ENCODE measurements around the gene PRRT2. TPM values are rescaled to one million over a fixed set of nuclear protein-coding genes. Genes with fewer than 3 reads are reported as not detected.
"Not testable (repeated sequence)": the region's sequence is repeated elsewhere in the genome, so short reads cannot be mapped to it uniquely, and the experiment has no call there.

The PRRT2 gene
- total RNA-seq, result 1 to 10 TPM; 2.0 to 3.4 TPM
- total RNA-seq, result 1.3 to 1.7 reads per million in 2 donors

DNA sequence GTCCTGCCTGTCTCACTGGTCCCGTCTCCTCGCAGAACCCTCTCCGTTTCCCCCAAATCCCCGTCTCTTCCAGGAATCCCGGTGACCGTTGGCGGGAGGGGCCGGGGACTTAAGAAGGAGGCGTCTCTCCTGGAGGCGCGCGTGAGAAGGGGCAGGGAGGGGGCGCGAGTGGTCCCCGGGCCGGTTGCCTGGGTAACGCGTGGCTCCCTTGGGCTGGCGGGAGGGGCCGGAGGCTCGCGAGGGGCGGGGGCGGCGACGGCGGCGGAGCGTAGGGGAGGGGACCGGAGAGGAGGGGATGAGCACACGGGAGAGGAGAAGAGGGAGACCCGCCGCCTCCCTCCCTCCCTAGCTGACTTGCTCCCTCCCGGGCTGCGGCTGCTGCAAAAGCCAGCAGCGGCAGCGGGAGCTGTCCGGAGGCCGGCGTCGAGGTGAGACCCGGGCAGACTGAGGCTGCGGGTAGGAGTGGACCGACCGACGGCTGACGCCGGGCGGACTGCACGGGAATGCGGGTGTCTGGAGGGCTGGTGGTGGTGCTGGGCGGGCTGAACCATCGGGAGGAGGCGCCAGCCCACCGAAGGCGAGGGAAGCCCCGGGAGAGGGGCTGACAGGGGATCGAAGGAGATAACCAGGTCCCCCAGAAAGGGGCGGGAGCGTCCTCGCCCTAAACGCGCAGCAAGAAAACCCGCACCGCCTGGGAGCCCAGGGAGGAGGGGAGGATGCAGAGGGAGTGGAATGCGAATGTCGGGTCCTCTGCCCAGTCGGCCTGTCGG lies at the start of gene PRRT2:
PRRT2 (plus strand) TSS at position 298 of the 770 bp plus-strand sequence. CDS start 862 bp downstream, outside the sequence.
- peaks cover 4% of the 10 kb centered on the region for H3K36me3 Mint-ChIP-seq (ENCODE audit: low read depth)
- H3K4me1 Mint-ChIP-seq, result peaks cover 55% of the 10 kb centered on the region
- H3K9me3 ChIP-seq (ENCODE audit: control insufficient read depth, low read length, poor library complexity, severe bottlenecking), result no peaks in the 10 kb centered on the region
- DNase-seq (peak in 2 of 3 donors; percentile 48 to 57), ATAC-seq (no peak)
- peak within 1 kb of the TSS; percentile 93 for H3K4me3 Mint-ChIP-seq
- peak within 1 kb of the TSS; percentile 82 for H3K27ac Mint-ChIP-seq
- H3K27me3 Mint-ChIP-seq, result no peaks in the 10 kb centered on the region

DNA sequence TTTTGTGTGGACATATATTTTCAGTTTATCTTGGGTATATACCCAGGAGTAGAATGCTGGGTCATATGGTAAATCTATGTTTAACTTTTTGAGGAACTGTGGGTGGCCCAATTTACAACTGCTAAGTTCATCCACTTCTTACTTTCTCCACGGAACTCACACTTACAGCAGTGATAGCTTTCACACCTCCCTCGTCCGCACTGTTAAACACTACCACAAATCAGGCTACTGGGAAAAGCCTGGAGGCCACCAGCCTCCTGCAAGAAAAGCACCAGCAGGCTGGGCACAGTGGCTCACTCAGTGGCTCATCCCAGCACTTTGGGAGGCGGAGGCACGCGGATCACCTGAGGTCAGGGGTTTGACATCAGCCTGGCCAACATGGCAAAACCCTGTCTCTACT lies 48.7 kb upstream of the PRRT2 start:
- H3K27me3 Mint-ChIP-seq, result no peaks in the 10 kb centered on the region
- ATAC-seq, result no peak
- H3K27ac Mint-ChIP-seq, result no peak overlapping the region
- peaks cover 11% of the 10 kb centered on the region for H3K4me1 Mint-ChIP-seq
- DNase-seq, result no peak
- no peaks in the 10 kb centered on the region for H3K9me3 ChIP-seq (ENCODE audit: control insufficient read depth, low read length, poor library complexity, severe bottlenecking)
- H3K36me3 Mint-ChIP-seq (ENCODE audit: low read depth), result no peaks in the 10 kb centered on the region
- H3K4me3 Mint-ChIP-seq, result no peak overlapping the region

DNA sequence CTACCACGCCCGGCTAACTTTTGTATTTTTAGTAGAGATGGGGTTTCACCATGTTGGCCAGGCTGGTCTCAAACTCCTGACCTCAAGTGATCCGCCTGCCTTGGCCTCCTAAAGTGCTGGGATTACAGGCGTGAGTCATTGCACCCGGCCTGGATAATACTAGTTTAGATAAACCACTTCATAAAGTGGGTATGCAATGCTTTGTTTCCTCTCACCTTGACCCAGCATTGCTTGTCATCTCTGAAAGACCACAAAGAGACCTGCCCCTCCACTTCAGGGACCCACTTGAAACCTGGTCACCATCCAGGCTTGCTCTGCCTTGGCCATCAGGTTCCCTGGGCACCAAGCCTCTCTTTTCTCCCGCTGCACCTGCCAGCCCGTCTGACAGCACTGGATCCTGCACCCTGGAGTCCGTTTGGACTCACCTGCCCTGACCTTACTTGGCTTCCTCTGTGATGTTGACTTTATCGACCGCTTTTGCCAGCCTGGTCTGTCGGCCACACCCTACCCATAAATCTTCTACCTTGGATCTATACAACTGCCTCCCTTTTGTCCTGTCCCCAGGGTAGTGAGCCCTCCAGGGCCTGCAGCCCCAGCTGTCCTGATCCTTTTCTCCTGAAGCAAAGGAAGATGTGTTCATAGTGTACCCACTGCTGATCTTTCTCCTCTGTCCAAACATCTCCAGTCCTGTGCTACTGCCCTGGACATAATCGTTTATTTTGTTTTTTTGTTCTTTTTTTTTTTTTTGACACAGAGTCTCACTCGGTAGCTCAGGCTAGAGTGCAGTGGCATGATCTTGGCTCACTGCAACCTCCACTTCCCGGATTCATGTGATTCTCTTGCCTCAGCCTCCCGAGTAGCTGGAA lies 46.6 kb upstream of the PRRT2 start:
- peaks cover 12% of the 10 kb centered on the region for H3K4me1 Mint-ChIP-seq
- no peaks in the 10 kb centered on the region for H3K27me3 Mint-ChIP-seq
- no peak overlapping the region for H3K4me3 Mint-ChIP-seq
- H3K27ac Mint-ChIP-seq, result peak overlapping the region; percentile 62
- H3K9me3 ChIP-seq (ENCODE audit: control insufficient read depth, low read length, poor library complexity, severe bottlenecking), result no peaks in the 10 kb centered on the region
- no peaks in the 10 kb centered on the region for H3K36me3 Mint-ChIP-seq (ENCODE audit: low read depth)
- DNase-seq (no peak), ATAC-seq (no peak)

DNA sequence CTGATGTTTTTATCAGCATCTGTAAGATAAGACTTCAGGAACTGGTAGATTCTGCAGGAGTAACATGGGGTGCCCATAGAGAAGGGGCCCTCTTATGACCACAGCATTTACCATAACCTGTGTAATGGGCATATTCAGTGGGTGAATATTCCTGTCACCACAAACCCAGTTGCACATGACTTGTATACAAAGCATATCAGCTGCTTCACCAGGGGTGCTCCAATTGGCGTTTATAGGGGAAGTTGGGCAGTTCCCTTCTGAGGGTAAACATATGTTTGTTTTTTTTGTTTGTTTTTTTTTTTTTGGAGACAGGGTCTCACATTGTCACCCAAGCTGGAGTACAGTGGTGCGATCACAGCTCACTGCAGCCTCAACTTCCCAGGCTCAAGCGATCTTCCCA lies 45.4 kb upstream of the PRRT2 start:
- Mint-ChIP-seq H3K27ac (peak overlapping the region; percentile 62), H3K4me1 (peaks cover 11% of the 10 kb centered on the region), H3K36me3 (ENCODE audit: low read depth) (no peaks in the 10 kb centered on the region), H3K4me3 (no peak overlapping the region), H3K27me3 (no peaks in the 10 kb centered on the region)
- H3K9me3 ChIP-seq (ENCODE audit: control insufficient read depth, low read length, poor library complexity, severe bottlenecking), result no peaks in the 10 kb centered on the region
- ATAC-seq (no peak), DNase-seq (no peak)

DNA sequence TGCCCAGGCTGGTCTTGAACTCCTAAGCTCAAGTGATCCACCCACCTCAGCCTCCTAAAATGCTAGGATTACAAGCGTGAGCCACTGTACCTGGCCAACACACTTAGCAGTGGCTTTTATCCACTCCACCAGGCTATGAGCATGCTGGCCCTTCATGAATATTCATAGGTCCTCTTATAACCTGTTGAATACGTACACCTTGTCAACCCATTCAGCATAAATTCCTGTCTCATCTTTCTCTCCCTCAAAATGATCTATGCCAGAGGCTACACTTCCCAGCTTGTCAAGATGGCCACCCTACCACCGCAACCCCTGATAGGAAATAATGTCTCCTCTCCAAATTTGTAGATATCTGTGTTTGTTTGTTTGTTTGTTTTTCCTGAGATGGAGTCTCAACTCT lies 44.9 kb upstream of the PRRT2 start:
- H3K9me3 ChIP-seq (ENCODE audit: control insufficient read depth, low read length, poor library complexity, severe bottlenecking), result no peaks in the 10 kb centered on the region
- Mint-ChIP-seq H3K4me3 (no peak overlapping the region), H3K36me3 (ENCODE audit: low read depth) (no peaks in the 10 kb centered on the region), H3K27me3 (no peaks in the 10 kb centered on the region), H3K27ac (no peak overlapping the region), H3K4me1 (peaks cover 11% of the 10 kb centered on the region)
- DNase-seq (no peak), ATAC-seq (no peak)

DNA sequence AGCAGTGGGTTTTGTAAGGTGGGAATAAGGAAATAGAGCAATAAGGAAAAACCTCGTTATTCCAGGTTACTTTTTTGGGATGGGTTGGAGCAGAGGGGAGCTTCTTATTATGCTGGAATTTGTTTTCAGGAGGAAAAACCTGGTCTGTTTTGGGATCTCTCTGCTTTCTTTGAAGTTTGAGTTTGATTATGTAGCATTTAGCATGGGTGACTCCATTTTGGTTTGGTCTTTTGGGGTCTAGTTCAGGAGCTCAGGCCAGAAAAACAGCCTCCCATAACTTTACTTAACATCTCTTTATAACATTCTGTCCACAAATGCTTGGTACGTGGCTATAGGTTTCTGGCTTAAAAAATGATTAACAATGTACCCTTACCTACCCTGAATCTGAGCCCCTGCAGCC lies 42.5 kb upstream of the PRRT2 start:
- DNase-seq, result no peak
- Mint-ChIP-seq H3K36me3 (ENCODE audit: low read depth) (no peaks in the 10 kb centered on the region), H3K4me3 (no peak overlapping the region), H3K27me3 (no peaks in the 10 kb centered on the region), H3K27ac (peak overlapping the region; percentile 47), H3K4me1 (peaks cover 13% of the 10 kb centered on the region)
- no peak for ATAC-seq
- H3K9me3 ChIP-seq (ENCODE audit: control insufficient read depth, low read length, poor library complexity, severe bottlenecking), result no peaks in the 10 kb centered on the region

DNA sequence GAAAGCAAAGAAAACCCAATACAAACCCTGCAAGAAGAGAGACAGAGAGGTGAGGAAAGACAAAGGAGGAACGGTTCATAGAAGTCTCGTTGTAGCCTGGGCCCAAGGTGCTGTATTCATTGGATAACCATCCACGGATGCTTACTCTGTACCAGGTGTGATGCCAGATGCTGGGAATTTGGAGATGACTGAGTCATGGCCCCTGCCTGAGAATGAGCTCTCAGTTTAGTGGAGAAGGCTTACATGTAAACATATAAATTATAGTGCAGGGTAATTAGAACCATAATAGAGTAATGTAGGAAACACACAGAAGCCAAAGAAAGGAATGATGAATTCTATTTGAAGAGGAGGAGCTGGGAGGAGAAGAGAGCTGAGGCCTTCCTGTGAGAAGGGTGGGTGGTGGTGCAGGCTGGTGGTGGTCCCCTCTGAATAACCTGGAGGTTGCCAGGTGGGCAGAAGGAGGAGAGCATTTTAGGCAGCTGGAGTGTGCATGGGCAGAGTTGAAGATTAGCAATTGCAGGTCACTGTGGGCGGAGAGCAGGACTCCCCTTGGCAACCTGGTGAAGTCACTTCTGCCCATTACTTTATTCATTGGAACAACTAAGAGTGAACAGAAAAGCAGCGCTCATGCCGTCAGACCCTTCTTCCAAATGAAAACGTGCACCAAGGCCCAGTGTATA lies 41.6 kb upstream of the PRRT2 start:
- no peaks in the 10 kb centered on the region for H3K27me3 Mint-ChIP-seq
- peaks cover 15% of the 10 kb centered on the region for H3K4me1 Mint-ChIP-seq
- H3K27ac Mint-ChIP-seq, result peak overlapping the region; percentile 47
- H3K4me3 Mint-ChIP-seq, result no peak overlapping the region
- DNase-seq, result no peak
- H3K9me3 ChIP-seq (ENCODE audit: control insufficient read depth, low read length, poor library complexity, severe bottlenecking), result no peaks in the 10 kb centered on the region
- H3K36me3 Mint-ChIP-seq (ENCODE audit: low read depth), result no peaks in the 10 kb centered on the region
- ATAC-seq, result no peak

DNA sequence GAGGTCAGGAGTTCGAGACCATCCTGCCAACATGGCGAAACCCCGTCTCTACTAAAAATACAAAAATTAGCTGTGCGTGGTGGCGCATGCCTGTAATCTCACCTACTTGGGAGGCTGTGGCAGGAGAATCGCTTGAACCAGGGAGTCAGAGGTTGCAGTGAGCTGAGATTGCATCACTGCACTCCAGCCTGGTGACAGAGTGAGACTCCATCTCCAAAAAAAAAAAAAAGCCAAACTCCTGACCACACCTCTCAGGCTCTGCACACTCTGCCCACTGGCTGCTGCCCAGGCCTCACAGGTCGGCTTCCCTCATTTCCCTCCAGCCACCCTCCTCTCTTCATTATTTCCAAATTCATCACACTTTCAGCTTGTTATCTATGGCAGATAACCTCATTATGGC lies 39.7 kb upstream of the PRRT2 start:
- H3K27ac Mint-ChIP-seq; H3K4me3 Mint-ChIP-seq; H3K36me3 Mint-ChIP-seq (ENCODE audit: low read depth); H3K9me3 ChIP-seq (ENCODE audit: control insufficient read depth, low read length, poor library complexity, severe bottlenecking); DNase-seq; ATAC-seq; H3K27me3 Mint-ChIP-seq: not testable (repeated sequence)
- H3K4me1 Mint-ChIP-seq, result peaks cover 18% of the 10 kb centered on the region

DNA sequence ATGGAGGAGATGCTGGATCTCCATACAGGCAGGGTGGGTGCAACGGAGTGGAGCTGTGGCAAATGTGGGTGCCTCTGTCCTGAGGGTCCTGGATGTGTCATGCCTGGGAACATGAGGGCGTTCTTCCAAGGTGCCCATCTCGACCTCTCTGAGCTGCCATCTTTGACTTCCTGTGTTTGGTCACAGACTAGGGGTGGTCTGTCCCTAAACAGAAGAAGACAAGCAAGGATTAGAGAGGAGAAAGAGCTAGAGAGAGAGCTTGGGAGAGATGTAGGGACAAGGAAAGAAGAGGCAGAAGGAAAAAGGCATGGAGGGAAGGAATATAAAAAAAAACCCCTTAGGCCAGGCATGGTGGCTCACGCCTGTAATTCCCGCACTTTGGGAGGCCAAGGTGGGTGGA lies 37.3 kb upstream of the PRRT2 start:
- Mint-ChIP-seq H3K27ac (no peak overlapping the region), H3K4me1 (peaks cover 19% of the 10 kb centered on the region), H3K4me3 (no peak overlapping the region), H3K27me3 (no peaks in the 10 kb centered on the region), H3K36me3 (ENCODE audit: low read depth) (no peaks in the 10 kb centered on the region)
- no peaks in the 10 kb centered on the region for H3K9me3 ChIP-seq (ENCODE audit: control insufficient read depth, low read length, poor library complexity, severe bottlenecking)
- DNase-seq, result no peak
- no peak for ATAC-seq

DNA sequence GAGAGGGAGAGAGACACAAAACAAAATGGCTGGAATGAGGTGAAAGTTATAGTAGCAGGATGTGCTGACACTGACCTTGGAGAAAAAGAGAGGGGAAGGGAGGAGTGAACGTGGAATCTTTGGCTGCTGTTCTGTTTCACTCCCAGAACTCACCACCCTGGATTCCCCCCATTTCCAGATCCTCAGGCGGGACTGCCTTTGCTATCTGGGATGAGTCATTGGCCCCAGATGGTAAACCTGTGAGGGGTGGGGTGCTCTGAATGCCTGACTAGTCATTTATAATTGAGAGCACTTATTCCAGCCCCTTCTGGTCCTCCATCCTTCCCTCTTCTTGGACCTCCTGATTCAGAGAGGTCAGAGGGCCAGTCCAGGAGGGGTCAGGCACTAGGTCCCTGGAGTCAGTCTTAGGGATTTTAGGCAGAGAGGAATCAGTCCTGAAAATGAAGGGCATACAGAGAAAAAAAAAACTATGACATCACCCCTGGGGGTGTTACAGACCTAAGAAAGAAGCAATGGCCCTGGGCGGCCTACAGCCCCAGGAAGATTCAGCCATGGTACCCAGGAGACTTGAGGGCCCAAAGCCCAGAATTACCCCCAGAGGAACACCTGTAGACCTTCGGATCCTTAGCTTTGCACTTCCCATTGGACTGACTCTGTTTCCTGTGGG lies 36.1 kb upstream of the PRRT2 start:
- Mint-ChIP-seq H3K27me3 (no peaks in the 10 kb centered on the region), H3K4me1 (peaks cover 16% of the 10 kb centered on the region), H3K27ac (peak overlapping the region; percentile 47), H3K36me3 (ENCODE audit: low read depth) (no peaks in the 10 kb centered on the region), H3K4me3 (no peak overlapping the region)
- H3K9me3 ChIP-seq (ENCODE audit: control insufficient read depth, low read length, poor library complexity, severe bottlenecking), result no peaks in the 10 kb centered on the region
- DNase-seq (no peak), ATAC-seq (no peak)

DNA sequence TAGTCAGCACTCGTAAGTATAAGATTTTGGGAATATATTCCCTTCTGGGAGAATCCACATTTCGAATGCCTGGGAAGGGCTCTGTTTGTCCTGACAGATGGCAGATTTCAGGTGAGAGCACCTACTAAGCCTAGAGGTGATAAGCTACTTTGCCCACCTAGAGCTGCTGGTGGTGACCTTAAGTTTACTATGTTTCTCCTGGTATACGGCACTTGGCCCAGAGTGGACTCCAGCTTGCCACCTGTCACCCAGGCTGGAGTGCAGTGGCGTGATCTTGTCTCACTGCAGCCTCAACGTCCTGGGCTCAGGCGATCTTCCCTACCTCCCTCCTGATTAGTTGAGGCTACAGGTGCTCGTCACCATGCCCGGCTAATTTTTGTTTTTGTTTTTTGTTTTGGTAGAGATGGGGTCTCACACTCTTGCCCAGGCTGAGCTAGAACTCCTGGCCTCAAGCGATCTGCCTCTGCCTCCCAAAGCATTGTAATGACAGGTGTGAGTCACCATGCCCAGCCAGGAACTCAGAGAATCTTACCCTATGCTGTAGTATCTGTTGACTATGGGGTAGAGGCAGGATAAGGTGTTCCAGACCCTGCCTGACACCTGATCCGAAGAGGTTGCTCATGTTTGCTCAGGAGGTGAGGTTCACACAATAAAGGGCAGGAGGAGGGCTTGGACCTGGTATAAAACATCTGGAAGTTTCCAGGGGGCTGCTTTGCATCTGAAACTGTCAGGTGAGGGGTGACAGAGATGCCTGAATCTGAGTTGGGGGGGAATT lies 34.2 kb upstream of the PRRT2 start, which contains the start of gene ZG16:
ZG16 (plus strand) TSS at position 681 of the 775 bp plus-strand sequence. CDS start 1,011 bp downstream, outside the sequence.
- peaks cover 16% of the 10 kb centered on the region for H3K4me1 Mint-ChIP-seq
- H3K9me3 ChIP-seq (ENCODE audit: control insufficient read depth, low read length, poor library complexity, severe bottlenecking), result no peaks in the 10 kb centered on the region
- no peak for DNase-seq
- no peak for ATAC-seq
- H3K4me3 Mint-ChIP-seq, result no peak within 1 kb of the TSS
- no peaks in the 10 kb centered on the region for H3K27me3 Mint-ChIP-seq
- H3K36me3 Mint-ChIP-seq (ENCODE audit: low read depth), result no peaks in the 10 kb centered on the region
- H3K27ac Mint-ChIP-seq, result no peak within 1 kb of the TSS

DNA sequence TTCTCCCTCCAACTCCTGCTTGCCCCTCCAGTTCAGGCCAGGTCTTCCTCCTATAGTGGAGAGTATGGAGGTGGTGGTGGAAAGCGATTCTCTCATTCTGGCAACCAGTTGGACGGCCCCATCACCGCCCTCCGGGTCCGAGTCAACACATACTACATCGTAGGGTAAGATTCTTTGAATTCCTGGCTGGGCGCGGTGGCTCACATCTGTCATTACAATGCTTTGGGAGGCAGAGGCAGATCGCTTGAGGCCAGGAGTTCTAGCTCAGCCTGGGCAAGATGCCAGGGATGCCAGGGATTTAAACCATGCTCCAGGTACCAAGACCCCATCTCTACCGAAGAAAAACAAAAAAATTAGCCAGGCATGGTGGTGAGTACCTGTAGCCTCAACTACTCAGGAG lies 32.5 kb upstream of the PRRT2 start:
- Mint-ChIP-seq H3K4me1 (peaks cover 21% of the 10 kb centered on the region), H3K27me3 (no peaks in the 10 kb centered on the region), H3K36me3 (ENCODE audit: low read depth) (no peaks in the 10 kb centered on the region), H3K27ac (no peak overlapping the region), H3K4me3 (no peak overlapping the region)
- DNase-seq (no peak), ATAC-seq (no peak)
- H3K9me3 ChIP-seq (ENCODE audit: control insufficient read depth, low read length, poor library complexity, severe bottlenecking), result no peaks in the 10 kb centered on the region

All from T-helper 17 cell (primary cell).